ENCODE measurements around the gene RALA.

The RALA gene

DNA sequence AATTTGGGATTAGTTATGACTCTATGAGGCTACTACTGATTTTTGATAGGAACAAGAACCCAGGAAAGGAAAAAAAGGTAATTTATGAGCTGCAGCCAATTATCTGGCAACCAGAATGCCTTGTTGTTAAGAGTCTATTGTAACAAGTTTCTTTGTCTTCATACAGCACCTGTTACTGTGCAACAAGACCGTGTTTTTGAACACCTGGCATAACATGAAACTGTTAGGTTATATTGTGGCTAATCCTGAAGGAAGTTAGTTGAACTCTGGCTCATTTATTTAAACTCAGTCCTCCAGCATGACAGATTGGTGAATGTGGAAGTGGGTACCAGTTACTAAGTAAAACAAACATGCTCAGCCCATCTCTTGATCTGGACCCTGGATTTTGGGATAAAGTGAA lies 33.0 kb downstream of the RALA start:
- DNase-seq (ENCODE audit: extremely low spot score): no peak
- TF ChIP-seq, protein P1, sequence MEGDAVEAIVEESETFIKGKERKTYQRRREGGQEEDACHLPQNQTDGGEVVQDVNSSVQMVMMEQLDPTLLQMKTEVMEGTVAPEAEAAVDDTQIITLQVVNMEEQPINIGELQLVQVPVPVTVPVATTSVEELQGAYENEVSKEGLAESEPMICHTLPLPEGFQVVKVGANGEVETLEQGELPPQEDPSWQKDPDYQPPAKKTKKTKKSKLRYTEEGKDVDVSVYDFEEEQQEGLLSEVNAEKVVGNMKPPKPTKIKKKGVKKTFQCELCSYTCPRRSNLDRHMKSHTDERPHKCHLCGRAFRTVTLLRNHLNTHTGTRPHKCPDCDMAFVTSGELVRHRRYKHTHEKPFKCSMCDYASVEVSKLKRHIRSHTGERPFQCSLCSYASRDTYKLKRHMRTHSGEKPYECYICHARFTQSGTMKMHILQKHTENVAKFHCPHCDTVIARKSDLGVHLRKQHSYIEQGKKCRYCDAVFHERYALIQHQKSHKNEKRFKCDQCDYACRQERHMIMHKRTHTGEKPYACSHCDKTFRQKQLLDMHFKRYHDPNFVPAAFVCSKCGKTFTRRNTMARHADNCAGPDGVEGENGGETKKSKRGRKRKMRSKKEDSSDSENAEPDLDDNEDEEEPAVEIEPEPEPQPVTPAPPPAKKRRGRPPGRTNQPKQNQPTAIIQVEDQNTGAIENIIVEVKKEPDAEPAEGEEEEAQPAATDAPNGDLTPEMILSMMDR (IDR thresholded peaks at IDR 0.05; ENCODE audit: control extremely low read depth, extremely low read depth, low read depth, missing control alignments): no peak
- POLR2A ChIA-PET: no interaction called here
- CTCF ChIA-PET: interaction anchor here (1.1 to 3.2 kb wide), 2 partner anchors 8 to 76 kb away, joined by 3 to 11 read pairs; no protein-coding TSS in a partner anchor

DNA sequence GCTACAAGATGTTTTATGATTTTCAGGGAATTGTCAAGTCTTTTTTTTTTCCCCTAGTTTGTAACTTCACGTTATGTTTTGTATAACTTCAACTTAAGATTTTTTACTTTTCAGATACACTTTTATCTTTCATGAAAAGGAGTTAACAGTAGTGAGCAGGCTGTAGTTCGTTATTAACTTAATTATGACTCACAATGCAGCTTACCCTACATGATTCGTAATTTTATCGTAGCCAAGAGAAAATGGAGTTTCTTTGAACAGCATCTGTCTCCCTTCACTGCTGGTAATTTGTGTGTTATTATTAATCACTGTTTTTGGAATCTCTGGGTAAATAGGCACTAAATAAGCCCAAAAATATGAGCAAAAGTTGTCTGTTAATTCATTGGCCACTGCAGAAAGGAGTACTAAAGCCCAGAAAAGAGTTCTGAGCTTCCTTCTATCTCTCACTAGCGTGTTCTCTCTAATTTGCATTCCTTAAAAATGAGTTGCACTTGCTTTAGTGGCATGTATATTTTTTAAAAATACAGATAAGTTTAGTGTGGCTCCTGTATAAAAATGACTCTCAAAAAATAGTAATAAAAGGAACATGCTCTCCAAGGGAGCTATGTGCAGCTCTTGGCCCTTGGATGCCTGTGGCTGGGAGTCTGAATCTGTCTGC lies 36.1 kb downstream of the RALA start:
- TF ChIP-seq, protein P1 (IDR thresholded peaks at IDR 0.05; ENCODE audit: control extremely low read depth, extremely low read depth, low read depth, missing control alignments): no peak
- ChIA-PET POLR2A (no interaction called here), CTCF (interaction anchor here (1.5 to 1.6 kb wide), 2 partner anchors 12 to 13 kb away, joined by 3 to 4 read pairs; no protein-coding TSS in a partner anchor)
- no peak for DNase-seq (ENCODE audit: extremely low spot score)

DNA sequence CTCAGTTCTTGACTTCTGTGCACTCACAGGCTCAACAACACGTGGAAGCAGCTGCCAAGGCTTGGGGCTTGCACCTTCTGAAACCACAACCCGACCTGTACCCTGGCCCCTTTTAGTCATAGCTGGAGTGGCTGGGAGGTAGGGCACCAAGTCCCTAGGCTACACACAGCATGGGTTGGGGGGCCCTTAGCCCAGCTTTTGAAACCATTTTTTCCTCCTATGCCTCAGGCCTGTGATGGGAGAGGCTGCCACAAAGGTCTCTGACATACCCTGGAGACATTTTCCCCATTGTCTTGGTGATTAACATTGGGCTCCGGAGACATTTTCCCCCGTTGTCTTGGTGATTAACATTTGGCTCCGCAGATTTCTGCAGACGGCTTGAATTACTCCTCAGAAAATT lies 38.6 kb downstream of the RALA start:
- CTCF ChIA-PET: interaction anchor here (1.4 kb wide), 1 partner anchor 80 kb away, joined by 3 read pairs; no protein-coding TSS in a partner anchor

DNA sequence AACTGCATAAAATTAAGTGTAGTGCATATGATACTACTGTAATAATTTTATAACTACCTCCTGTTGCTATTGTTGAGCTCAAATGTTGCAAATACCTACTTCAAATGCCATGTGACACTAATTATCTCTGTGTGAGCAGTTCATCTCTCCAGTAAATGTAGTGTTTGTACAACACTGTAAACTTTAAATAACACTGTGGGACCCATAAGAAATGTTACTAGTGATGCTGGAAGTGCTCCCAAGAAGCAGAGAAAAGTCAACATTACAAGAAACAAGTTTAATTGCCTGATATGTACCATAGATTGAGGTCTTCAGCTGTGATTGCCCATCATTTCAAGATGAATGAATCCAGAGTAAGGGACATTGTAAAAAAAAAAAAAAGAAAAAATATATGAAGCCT lies 39.9 kb downstream of the RALA start:
- TF ChIP-seq, protein P1 (IDR thresholded peaks at IDR 0.05; ENCODE audit: control extremely low read depth, extremely low read depth, low read depth, missing control alignments): no peak
- CTCF ChIA-PET: interaction anchor here (1.3 kb wide), 1 partner anchor 20 kb away, joined by 4 read pairs; no protein-coding TSS in a partner anchor
- no peak for DNase-seq (ENCODE audit: extremely low spot score)
- POLR2A ChIA-PET: interaction anchor here (0.6 kb wide), 1 partner anchor 79 kb away, joined by 6 read pairs; no protein-coding TSS in a partner anchor

More for the DNA sequence above, 38.6 kb downstream of the RALA start:
- no peak for DNase-seq (ENCODE audit: extremely low spot score)
- POLR2A ChIA-PET: no interaction called here
- TF ChIP-seq, protein P1 (IDR thresholded peaks at IDR 0.05; ENCODE audit: control extremely low read depth, extremely low read depth, low read depth, missing control alignments): no peak

DNA sequence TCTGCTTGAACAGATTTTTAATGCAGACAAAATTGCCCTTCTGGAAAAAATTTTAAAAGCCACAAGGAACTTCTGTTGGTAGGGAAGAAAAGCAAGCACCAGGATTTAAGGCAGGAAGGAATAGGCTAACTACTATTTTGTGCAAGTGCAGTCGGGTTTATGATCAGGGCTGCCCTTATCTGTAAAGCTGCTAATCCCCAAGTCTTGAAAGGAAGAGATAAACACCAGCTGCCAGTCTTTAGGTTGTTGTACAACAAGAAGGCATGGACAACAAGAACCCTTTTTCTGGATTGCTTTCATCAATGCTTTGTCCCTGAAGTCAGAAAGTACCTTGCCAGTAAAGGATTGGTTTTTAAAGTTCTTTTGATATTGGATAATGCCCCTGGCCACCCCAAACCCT lies 40.7 kb downstream of the RALA start:
- ChIA-PET CTCF (interaction anchor here (1.3 kb wide), 2 partner anchors 8 to 19 kb away, joined by 3 to 4 read pairs; no protein-coding TSS in a partner anchor), POLR2A (interaction anchor here (0.6 kb wide), 1 partner anchor 78 kb away, joined by 6 read pairs; no protein-coding TSS in a partner anchor)
- no peak for DNase-seq (ENCODE audit: extremely low spot score)
- TF ChIP-seq, protein P1 (IDR thresholded peaks at IDR 0.05; ENCODE audit: control extremely low read depth, extremely low read depth, low read depth, missing control alignments): no peak

DNA sequence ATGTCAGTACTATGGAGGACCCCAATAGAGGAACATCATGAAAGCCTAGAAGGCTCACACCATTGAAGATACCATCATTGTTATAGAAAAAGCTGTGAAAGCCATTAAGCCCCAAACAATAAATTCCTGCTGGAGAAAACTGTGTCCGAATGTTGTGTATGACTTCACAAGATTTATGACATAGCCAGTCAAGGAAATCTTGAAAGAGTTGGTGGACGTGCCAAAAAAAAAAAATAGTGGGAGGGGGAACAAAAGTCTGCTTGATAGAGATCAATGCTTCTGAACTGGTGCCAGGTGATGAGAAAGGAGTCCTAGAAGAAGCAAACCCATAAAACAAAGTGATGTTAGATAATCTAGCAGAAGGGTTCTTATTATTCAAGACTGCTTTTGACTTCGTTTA lies 41.2 kb downstream of the RALA start:
- no peak for DNase-seq (ENCODE audit: extremely low spot score)
- POLR2A ChIA-PET: no interaction called here
- TF ChIP-seq, protein P1 (IDR thresholded peaks at IDR 0.05; ENCODE audit: control extremely low read depth, extremely low read depth, low read depth, missing control alignments): no peak
- CTCF ChIA-PET: interaction anchor here (0.9 to 2.1 kb wide), 3 partner anchors 9 to 19 kb away, joined by 3 to 4 read pairs (median 3); no protein-coding TSS in a partner anchor
